H1 (cell line): ENCODE results near the gene MRPL41. TPM values are rescaled to one million over a fixed set of nuclear protein-coding genes. Genes with fewer than 3 reads are reported as not detected.

Experiments used
- CTCF ChIA-PET: fragments of 300-600 bp; sonication (Branson Sonifier 250); formaldehyde crosslinking; loops from one replicate; lab custom pipeline; 2021; ENCODE audit not compliant: partially characterized antibody; lab: Charles Lee
- POLR2A ChIA-PET: fragments of 300-600 bp; sonication (Branson Sonifier 250); formaldehyde crosslinking; loops from one replicate; lab custom pipeline; 2021; ENCODE audit warnings: inconsistent platforms; ENCODE audit not compliant: partially characterized antibody; lab: Charles Lee
- DNase-seq, 2 experiments: peaks; one replicate each; pipeline versions ENCODE4 v3.0.0 to v3.0.0-alpha.2; 2010 to 2022; ENCODE audit warnings: low spot score in 2 of 2, low read depth in 1 of 2, mixed read lengths in 1 of 2
- FAIRE-seq: peaks from 2 replicates; lab custom pipeline; 2011; peaks lifted over from hg19 to GRCh38; lab: Jason Lieb, UNC
- H2AFZ ChIP-seq: 2 replicates; pipeline ENCODE4 v1.8.1; 2012; ENCODE audit warnings: low read length, inconsistent platforms
- H2AK5ac ChIP-seq: 2 replicates; pipeline ENCODE4 v1.6.1; 2013; ENCODE audit warnings: low read depth, low read length
- H2BK120ac ChIP-seq: replicated peaks from 2 replicates; pipeline ENCODE3; 2013; ENCODE audit warnings: low read depth, low read length, inconsistent platforms
- H2BK12ac ChIP-seq: 2 replicates; pipeline ENCODE4 v1.6.1; 2013; ENCODE audit warnings: low read depth, low read length
- H2BK15ac ChIP-seq: 2 replicates; pipeline ENCODE4 v1.6.1; 2013; ENCODE audit warnings: low read length
- H2BK20ac ChIP-seq: 2 replicates; pipeline ENCODE4 v1.6.1; 2013; ENCODE audit warnings: low read length
- H2BK5ac ChIP-seq: 2 replicates; pipeline ENCODE4 v1.6.1; 2013; ENCODE audit warnings: low read depth, low read length
- H3K14ac ChIP-seq: 2 replicates; pipeline ENCODE4 v1.6.1; 2013; ENCODE audit warnings: inconsistent platforms; ENCODE audit not compliant: insufficient read length
- H3K18ac ChIP-seq: 2 replicates; pipeline ENCODE4 v1.6.1; 2013; ENCODE audit warnings: low read length; ENCODE audit errors: extremely low read depth
- H3K23ac ChIP-seq: 2 replicates; pipeline ENCODE4 v1.6.1; 2013; ENCODE audit warnings: inconsistent platforms; ENCODE audit not compliant: insufficient read length
- H3K23me2 ChIP-seq: 2 replicates; pipeline ENCODE4 v1.6.1; 2013; ENCODE audit warnings: low read depth, low read length
- H3K27ac ChIP-seq: 2 replicates; pipeline ENCODE4 v1.6.1; 2011; ENCODE audit warnings: low read depth, low read length, inconsistent platforms
- H3K27me3 ChIP-seq, 4 experiments: replicated peaks in 1 of 4; 1 replicate in 1 of 4; 2 replicates in 3 of 4; pipeline versions ENCODE4 v1.6.1 to v1.8.1; 2011 to 2013; ENCODE audit warnings: low read length in 3 of 4, mild to moderate bottlenecking in 3 of 4, inconsistent platforms in 2 of 4, mixed read lengths in 2 of 4, moderate library complexity in 1 of 4; ENCODE audit not compliant: control insufficient read depth in 3 of 4, insufficient read depth in 3 of 4; ENCODE audit errors: extremely low read depth in 1 of 4
- H3K36me3 ChIP-seq, 4 experiments: 2 replicates each; pipeline versions ENCODE4 v1.6.1 to v1.8.1; 2011 to 2013; ENCODE audit warnings: mild to moderate bottlenecking in 4 of 4, low read length in 3 of 4, moderate library complexity in 2 of 4, control low read depth in 1 of 4, inconsistent platforms in 1 of 4; ENCODE audit not compliant: insufficient read depth in 4 of 4, control insufficient read depth in 2 of 4
- H3K4ac ChIP-seq: replicated peaks from 2 replicates; pipeline ENCODE3; 2013; ENCODE audit warnings: low read length, low read depth, mixed read lengths, inconsistent platforms; ENCODE audit not compliant: insufficient read length
- H3K4me1 ChIP-seq, 4 experiments: replicated peaks in 1 of 4; 1 replicate in 1 of 4; 2 replicates in 3 of 4; pipeline versions ENCODE4 v1.6.1 to v1.8.1; 2011 to 2013; ENCODE audit warnings: low read length in 3 of 4, inconsistent platforms in 2 of 4, mixed read lengths in 1 of 4; ENCODE audit not compliant: insufficient read depth in 4 of 4, control insufficient read depth in 3 of 4
- H3K4me2 ChIP-seq, 2 experiments: 2 replicates each; pipeline versions ENCODE4 v1.6.1 to v1.8.1; 2011 to 2013; ENCODE audit warnings: low read depth in 2 of 2, low read length in 2 of 2, control low read depth in 1 of 2, inconsistent platforms in 1 of 2, mild to moderate bottlenecking in 1 of 2; ENCODE audit not compliant: insufficient read depth in 1 of 2
- H3K4me3 ChIP-seq, 4 experiments: fragments of 200-600, 300-600 bp in 1 of 4; sonication (generic), shearing (Covaris generic), sonication (Bioruptor Twin) in 1 of 4; 2 replicates each; pipeline versions ENCODE4 v1.5.1 to v1.8.1; 2011 to 2016; ENCODE audit warnings: low read length in 4 of 4, low read depth in 3 of 4, control low read depth in 2 of 4, inconsistent platforms in 2 of 4, mild to moderate bottlenecking in 2 of 4, mixed read lengths in 1 of 4, moderate library complexity in 1 of 4; ENCODE audit not compliant: insufficient read depth in 2 of 4; ENCODE audit errors: extremely low read depth in 1 of 4
- H3K56ac ChIP-seq: replicated peaks from 2 replicates; pipeline ENCODE3; 2013; ENCODE audit warnings: low read depth, mild to moderate bottlenecking, mixed read lengths, low read length, inconsistent platforms; ENCODE audit not compliant: insufficient read length
- H3K79me1 ChIP-seq: 2 replicates; pipeline ENCODE4 v1.6.1; 2013; ENCODE audit warnings: low read depth, low read length, control low read depth
- H3K79me2 ChIP-seq, 2 experiments: 2 replicates each; pipeline versions ENCODE4 v1.6.1 to v1.8.1; 2012 to 2013; ENCODE audit warnings: low read length in 2 of 2, mild to moderate bottlenecking in 2 of 2, inconsistent platforms in 1 of 2; ENCODE audit not compliant: insufficient read depth in 2 of 2, control insufficient read depth in 1 of 2
- H3K9ac ChIP-seq, 4 experiments: replicated peaks in 1 of 4; 1 replicate in 1 of 4; 2 replicates in 3 of 4; pipeline versions ENCODE4 v1.6.1 to v1.8.1; 2011 to 2013; ENCODE audit warnings: low read depth in 3 of 4, low read length in 3 of 4, control low read depth in 2 of 4, mild to moderate bottlenecking in 2 of 4, moderate library complexity in 2 of 4, inconsistent platforms in 1 of 4; ENCODE audit errors: extremely low read depth in 1 of 4
- H3K9me3 ChIP-seq, 2 experiments: 2 replicates each; pipeline versions ENCODE4 v1.6.1 to v1.8.1; 2012 to 2013; ENCODE audit warnings: mild to moderate bottlenecking in 2 of 2, moderate library complexity in 2 of 2, control low read depth in 1 of 2, inconsistent platforms in 1 of 2, low read depth in 1 of 2, low read length in 1 of 2, mixed read lengths in 1 of 2; ENCODE audit not compliant: insufficient read depth in 2 of 2
- H4K20me1 ChIP-seq, 2 experiments: replicated peaks in 1 of 2; 2 replicates each; pipeline versions ENCODE3 to v1.8.1; 2011 to 2013; ENCODE audit warnings: inconsistent platforms in 2 of 2, low read length in 2 of 2, mild to moderate bottlenecking in 1 of 2; ENCODE audit not compliant: insufficient read depth in 2 of 2, control insufficient read depth in 1 of 2
- H4K5ac ChIP-seq: 2 replicates; pipeline ENCODE4 v1.6.1; 2013; ENCODE audit warnings: low read length, low read depth, mixed read lengths, inconsistent platforms; ENCODE audit not compliant: insufficient read length
- H4K8ac ChIP-seq: 2 replicates; pipeline ENCODE4 v1.8.0; 2013; ENCODE audit warnings: mild to moderate bottlenecking, moderate library complexity, low read length, inconsistent platforms; ENCODE audit not compliant: insufficient read depth; ENCODE audit errors: extremely low read depth
- H4K91ac ChIP-seq: replicated peaks from 2 replicates; pipeline ENCODE3; 2013; ENCODE audit warnings: low read length, mixed read lengths, inconsistent platforms; ENCODE audit not compliant: insufficient read length
- CHD2 ChIP-seq: IDR thresholded peaks from 2 replicates; pipeline ENCODE4 v1.6.1; 2012; ENCODE audit warnings: low read length, improper control_type of control experiment
- SP4 ChIP-seq: IDR thresholded peaks from 2 replicates; pipeline ENCODE4 v1.6.1; 2012; ENCODE audit warnings: low read length, inconsistent platforms
- WGBS, 2 experiments: shearing (Covaris generic) in 1 of 2; methylation state at CpG; one replicate each; pipeline versions ENCODE4 v1.1.6 to v1.1.7; 2013 to 2015; ENCODE audit warnings: low lambda C conversion rate in 2 of 2, mixed read lengths in 2 of 2, inconsistent platforms in 1 of 2, low coverage in 1 of 2, missing lambda C conversion rate in 1 of 2; ENCODE audit not compliant: insufficient replicate concordance in 2 of 2, insufficient coverage in 1 of 2, insufficient read length in 1 of 2; ENCODE audit errors: extremely low coverage in 1 of 2, missing lambda C conversion rate in 1 of 2; 5-methylcytosine and 5-hydroxymethylcytosine counted together
- polyA plus RNA-seq, 7 experiments: library from polyadenylated mRNA; depleted of rRNA in 3 of 7; stranded (reverse) in 5 of 7; unstranded in 2 of 7; fragments of >200 nt in 5 of 7; fragments of 200-250 nt in 2 of 7; gene quantifications; 1 replicate in 5 of 7; 2 replicates in 1 of 7; 4 replicates in 1 of 7; pipeline versions ENCODE4 v1.2.1 to v1.2.3, GENCODE V29; 2011 to 2013; ENCODE audit warnings: missing spikeins in 2 of 7, mixed read lengths in 2 of 7
- total RNA-seq: library from RNA; stranded (reverse); fragmentation: NEBNext Ultra II Directional; extraction: Animal tissue kit (Norgen Biotek cat#: 25700); gene quantifications from 2 replicates; pipeline ENCODE4 v1.2.1, GENCODE V29; 2021

The MRPL41 gene
- total and polyA plus RNA-seq, 2 of the 8 experiments (the other 6 are each of a cell fraction or from before 2014, with no cell fraction given) = 47.2 to 58.1 TPM

DNA sequence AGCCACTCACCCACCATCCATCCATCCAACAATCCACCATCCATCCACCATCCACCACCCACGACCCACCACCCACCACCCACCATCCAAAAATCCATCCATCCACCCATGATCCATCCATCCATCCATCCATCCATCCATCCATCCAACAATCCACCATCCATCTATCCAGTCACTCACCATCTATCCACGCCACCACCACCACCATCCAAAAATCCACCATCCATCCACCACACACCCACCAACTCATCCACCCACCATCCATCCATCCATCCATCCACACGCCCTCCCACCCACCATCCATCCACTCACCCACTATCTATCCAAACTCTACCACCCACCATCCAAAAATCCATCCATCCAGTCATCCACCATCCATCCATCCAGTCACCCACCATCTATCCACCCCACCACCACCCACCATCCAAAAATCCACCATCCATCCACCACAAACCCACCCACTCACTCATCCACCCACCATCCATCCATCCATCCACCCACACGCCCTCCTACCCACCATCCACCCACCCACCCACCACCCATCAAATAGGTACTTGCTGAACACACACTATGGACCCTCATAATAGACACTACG, 18.0 kb downstream of the MRPL41 start:
- CTCF ChIA-PET = interaction anchor here (2.7 kb wide), 1 partner anchor 12 kb away, joined by 10 read pairs; no protein-coding TSS in a partner anchor
- Histone ChIP-seq H3K4me3 (no peak overlapping the region), H3K4me2 (no peak overlapping the region)

More for the DNA sequence above, 18.0 kb downstream of the MRPL41 start:
- H3K14ac ChIP-seq = no peak overlapping the region
- no peak overlapping the region for H2BK120ac ChIP-seq
- DNase-seq (no peak), FAIRE-seq (no peak)
- peak overlapping the region; percentile 93 for H3K56ac ChIP-seq
- H3K4ac ChIP-seq = no peak overlapping the region
- H3K23me2 ChIP-seq = peaks cover 10% of the 10 kb centered on the region; the same call in 1 of the 2 replicates
- H2BK15ac ChIP-seq = no peak overlapping the region
- no peak overlapping the region for H3K27ac ChIP-seq
- H3K79me2 ChIP-seq = peaks cover 0 to 13% of the 10 kb centered on the region in 2 experiments; a peak in 2 of 4 replicates
- no peak overlapping the region for H2BK20ac ChIP-seq
- no peak overlapping the region for H2AK5ac ChIP-seq
- peaks cover 3% of the 10 kb centered on the region; the same call in 1 of the 2 replicates for H3K79me1 ChIP-seq
- no peaks in the 10 kb centered on the region for H3K9me3 ChIP-seq
- no peak overlapping the region for H3K23ac ChIP-seq
- H2BK5ac ChIP-seq = no peak overlapping the region
- H3K27me3 ChIP-seq = no peaks in the 10 kb centered on the region
- no peak overlapping the region for H3K18ac ChIP-seq
- WGBS, 2 experiments = 97 to 100% methylated on average over 3 to 4 of the region's 5 CpGs
- H3K4me1 ChIP-seq = no peaks in the 10 kb centered on the region
- TF ChIP-seq CHD2 (no peak), SP4 (no peak)
- POLR2A ChIA-PET = interaction anchor here (0.9 to 1.0 kb wide), 2 partner anchors 8 to 19 kb away, joined by 3 read pairs; partner anchors contain the start of gene PNPLA7
- H4K20me1 ChIP-seq = peaks cover 0 to 9% of the 10 kb centered on the region in 2 experiments
- H3K36me3 ChIP-seq = peaks cover 11 to 32% (median 22%) of the 10 kb centered on the region in 4 experiments
- H4K5ac ChIP-seq = no peak overlapping the region
- no peak overlapping the region for H2BK12ac ChIP-seq
- H3K9ac ChIP-seq = no peak overlapping the region
- H2AFZ ChIP-seq = no peak overlapping the region
- H4K8ac ChIP-seq = no peak overlapping the region
- H4K91ac ChIP-seq = no peak overlapping the region
